ENCODE measurements around the gene BAIAP2.

- TF ChIP-seq ESRRG (CRISPR knock-in tag; IDR thresholded peaks at IDR 0.05) (no peak), ZFP30 (CRISPR knock-in tag; IDR thresholded peaks at IDR 0.05) (no peak), ARNTL (CRISPR knock-in tag; IDR thresholded peaks at IDR 0.05; ENCODE audit: borderline replicate concordance, low read depth) (no peak), TCF4 (CRISPR knock-in tag; IDR thresholded peaks at IDR 0.05; ENCODE audit: borderline replicate concordance) (no peak), ZNF70 (CRISPR knock-in tag; IDR thresholded peaks at IDR 0.05) (no peak), RARB (CRISPR knock-in tag; IDR thresholded peaks at IDR 0.05) (no peak), ZFP3 (CRISPR knock-in tag; IDR thresholded peaks at IDR 0.05) (no peak), BACH2 (CRISPR knock-in tag; IDR thresholded peaks at IDR 0.05; ENCODE audit: borderline replicate concordance) (no peak), GLIS3 (CRISPR knock-in tag; IDR thresholded peaks at IDR 0.05) (no peak), ISL1 (CRISPR knock-in tag; IDR thresholded peaks at IDR 0.05) (no peak)
- TF ChIP-seq, protein P1, sequence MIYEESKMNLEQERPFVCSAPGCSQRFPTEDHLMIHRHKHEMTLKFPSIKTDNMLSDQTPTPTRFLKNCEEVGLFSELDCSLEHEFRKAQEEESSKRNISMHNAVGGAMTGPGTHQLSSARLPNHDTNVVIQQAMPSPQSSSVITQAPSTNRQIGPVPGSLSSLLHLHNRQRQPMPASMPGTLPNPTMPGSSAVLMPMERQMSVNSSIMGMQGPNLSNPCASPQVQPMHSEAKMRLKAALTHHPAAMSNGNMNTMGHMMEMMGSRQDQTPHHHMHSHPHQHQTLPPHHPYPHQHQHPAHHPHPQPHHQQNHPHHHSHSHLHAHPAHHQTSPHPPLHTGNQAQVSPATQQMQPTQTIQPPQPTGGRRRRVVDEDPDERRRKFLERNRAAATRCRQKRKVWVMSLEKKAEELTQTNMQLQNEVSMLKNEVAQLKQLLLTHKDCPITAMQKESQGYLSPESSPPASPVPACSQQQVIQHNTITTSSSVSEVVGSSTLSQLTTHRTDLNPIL (CRISPR knock-in tag; IDR thresholded peaks at IDR 0.05; ENCODE audit: low read depth): no peak
These were observed 3.1 kb downstream of the BAIAP2 start for GRCh38 chr17:81037798-81038733.
